ENCODE data around the gene PLPPR1. TPM values are rescaled to one million over a fixed set of nuclear protein-coding genes. Genes with fewer than 3 reads are reported as not detected.

PLPPR1 gene
- total RNA-seq, 6 experiments from 2014 or later, result 1.4 to 5.4 (median 1.8) TPM

DNA sequence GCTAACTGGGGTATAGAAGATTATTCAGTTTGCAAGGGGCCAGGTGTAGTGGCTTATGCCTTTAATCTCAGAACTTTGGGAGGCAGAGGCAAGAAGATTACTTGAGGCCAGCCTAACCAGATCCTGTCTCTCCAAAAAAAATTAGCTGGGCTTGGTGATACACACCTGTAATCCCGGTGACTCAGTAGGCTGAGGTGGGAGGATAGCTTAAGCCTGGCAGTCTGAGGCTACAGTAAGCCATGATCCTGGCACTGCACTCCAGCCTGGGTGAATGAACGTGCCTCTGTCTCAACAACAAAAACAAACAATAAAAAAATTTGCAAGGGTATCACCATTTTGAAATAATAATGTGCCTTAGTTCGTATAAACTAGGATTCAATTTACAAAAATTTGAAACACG is 305.0 kb downstream of the PLPPR1 start:
- DNase-seq, result peak in 1 of 3 donors; percentile 37
- peak; percentile 54 to 87 (median 64) for ATAC-seq

DNA sequence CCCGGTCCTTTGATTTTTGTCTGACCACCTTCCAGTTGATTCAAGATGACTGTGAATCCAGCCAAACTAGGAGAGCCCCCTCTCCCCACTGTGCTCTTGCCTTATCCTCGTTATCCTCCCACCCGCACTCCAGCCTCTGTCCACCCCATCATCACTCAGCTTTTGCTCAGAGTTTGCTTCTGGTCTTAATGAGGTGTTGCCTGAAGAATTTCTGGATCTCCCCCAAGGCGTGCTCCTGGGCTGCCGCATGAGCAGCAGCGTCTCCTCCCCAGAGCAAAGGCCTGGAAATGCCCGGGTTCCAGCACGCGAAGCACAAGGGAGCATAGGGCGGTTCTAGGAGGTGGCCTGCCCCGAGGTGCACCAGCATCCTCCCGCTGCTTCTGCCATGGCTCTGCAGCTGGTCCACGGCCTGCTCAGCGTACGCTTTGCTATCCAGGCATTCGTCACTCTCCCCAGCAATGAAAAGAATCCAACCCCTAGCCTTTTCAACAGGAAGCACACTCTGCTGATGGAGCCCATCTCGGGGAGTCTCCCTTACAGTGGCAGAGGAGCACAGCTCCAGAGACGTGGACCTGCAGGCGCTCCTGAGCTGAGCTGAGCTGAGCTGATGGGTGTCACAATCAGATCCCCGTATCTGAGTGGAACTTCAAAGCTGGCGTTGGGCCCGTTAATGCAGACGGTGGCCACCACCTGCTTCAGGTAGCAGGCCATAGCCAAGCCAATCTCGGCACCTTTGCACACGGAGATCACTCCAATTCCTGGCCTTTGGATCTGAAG is 305.6 kb downstream of the PLPPR1 start:
- ATAC-seq (peak; percentile 5 to 49 (median 22)), DNase-seq (peak in 1 of 3 donors; percentile 25)
- WGBS (ENCODE audit: insufficient coverage, low coverage, low lambda C conversion rate, missing lambda C conversion rate), result 79% methylated on average over 9 of the region's 25 CpGs
- Histone ChIP-seq H3K36me3 (no peaks in the 10 kb centered on the region), H3K27ac (peak overlapping the region in 1 of 3 donors; percentile 23), H3K4me1 (peaks cover 0 to 27% (median 13%) of the 10 kb centered on the region in 4 donors), H3K4me3 (no peak overlapping the region), H3K27me3 (no peaks in the 10 kb centered on the region), H3K9me3 (no peaks in the 10 kb centered on the region)
- intact Hi-C loops (cut with DNase I), result no loop called here
- TF ChIP-seq, protein P1, sequence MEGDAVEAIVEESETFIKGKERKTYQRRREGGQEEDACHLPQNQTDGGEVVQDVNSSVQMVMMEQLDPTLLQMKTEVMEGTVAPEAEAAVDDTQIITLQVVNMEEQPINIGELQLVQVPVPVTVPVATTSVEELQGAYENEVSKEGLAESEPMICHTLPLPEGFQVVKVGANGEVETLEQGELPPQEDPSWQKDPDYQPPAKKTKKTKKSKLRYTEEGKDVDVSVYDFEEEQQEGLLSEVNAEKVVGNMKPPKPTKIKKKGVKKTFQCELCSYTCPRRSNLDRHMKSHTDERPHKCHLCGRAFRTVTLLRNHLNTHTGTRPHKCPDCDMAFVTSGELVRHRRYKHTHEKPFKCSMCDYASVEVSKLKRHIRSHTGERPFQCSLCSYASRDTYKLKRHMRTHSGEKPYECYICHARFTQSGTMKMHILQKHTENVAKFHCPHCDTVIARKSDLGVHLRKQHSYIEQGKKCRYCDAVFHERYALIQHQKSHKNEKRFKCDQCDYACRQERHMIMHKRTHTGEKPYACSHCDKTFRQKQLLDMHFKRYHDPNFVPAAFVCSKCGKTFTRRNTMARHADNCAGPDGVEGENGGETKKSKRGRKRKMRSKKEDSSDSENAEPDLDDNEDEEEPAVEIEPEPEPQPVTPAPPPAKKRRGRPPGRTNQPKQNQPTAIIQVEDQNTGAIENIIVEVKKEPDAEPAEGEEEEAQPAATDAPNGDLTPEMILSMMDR (IDR thresholded peaks at IDR 0.05), result no peak
- TF ChIP-seq POLR2A (IDR thresholded peaks at IDR 0.05), result no peak

More for the DNA sequence above, 305.0 kb downstream of the PLPPR1 start:
- no peak for TF ChIP-seq POLR2A (IDR thresholded peaks at IDR 0.05)
- 58% methylated on average over 4 of the region's 4 CpGs for WGBS (ENCODE audit: insufficient coverage, low coverage, low lambda C conversion rate, missing lambda C conversion rate)
- intact Hi-C loops (cut with DNase I), result no loop called here
- H3K4me3 ChIP-seq, result no peak overlapping the region
- H3K9me3 ChIP-seq, result no peaks in the 10 kb centered on the region
- peaks cover 0 to 33% (median 15%) of the 10 kb centered on the region in 4 donors for H3K4me1 ChIP-seq
- no peaks in the 10 kb centered on the region for H3K36me3 ChIP-seq
- peak overlapping the region in 2 of 3 donors; percentile 61 to 68 for H3K27ac ChIP-seq
- H3K27me3 ChIP-seq, result no peaks in the 10 kb centered on the region

DNA sequence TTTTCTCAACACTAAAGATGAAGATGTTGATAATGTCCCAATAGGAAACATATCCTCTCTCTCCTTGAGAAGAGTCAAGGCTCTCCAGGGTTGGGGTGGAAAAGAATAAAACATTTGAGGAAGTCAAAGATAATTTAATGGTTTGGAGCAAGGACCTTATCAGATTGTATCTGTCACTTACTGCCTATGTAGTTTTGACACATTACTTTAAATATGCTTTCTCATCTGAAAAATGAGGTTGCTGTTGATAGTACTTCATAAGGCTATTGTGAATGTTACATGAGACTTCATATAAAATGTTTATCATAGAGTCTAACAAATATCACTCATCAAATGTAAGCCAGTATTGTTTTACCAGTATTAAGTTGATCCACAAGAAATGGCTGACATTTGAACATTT is 307.6 kb downstream of the PLPPR1 start:
- no peak for TF ChIP-seq POLR2A (IDR thresholded peaks at IDR 0.05)
- TF ChIP-seq, protein P1 (IDR thresholded peaks at IDR 0.05), result no peak
- intact Hi-C loops (cut with DNase I), result no loop called here
- DNase-seq (no peak), ATAC-seq (no peak)
- Histone ChIP-seq H3K27ac (no peak overlapping the region), H3K9me3 (no peaks in the 10 kb centered on the region), H3K36me3 (no peaks in the 10 kb centered on the region), H3K4me1 (peaks cover 0 to 22% (median 11%) of the 10 kb centered on the region in 4 donors), H3K4me3 (no peak overlapping the region), H3K27me3 (no peaks in the 10 kb centered on the region)

DNA sequence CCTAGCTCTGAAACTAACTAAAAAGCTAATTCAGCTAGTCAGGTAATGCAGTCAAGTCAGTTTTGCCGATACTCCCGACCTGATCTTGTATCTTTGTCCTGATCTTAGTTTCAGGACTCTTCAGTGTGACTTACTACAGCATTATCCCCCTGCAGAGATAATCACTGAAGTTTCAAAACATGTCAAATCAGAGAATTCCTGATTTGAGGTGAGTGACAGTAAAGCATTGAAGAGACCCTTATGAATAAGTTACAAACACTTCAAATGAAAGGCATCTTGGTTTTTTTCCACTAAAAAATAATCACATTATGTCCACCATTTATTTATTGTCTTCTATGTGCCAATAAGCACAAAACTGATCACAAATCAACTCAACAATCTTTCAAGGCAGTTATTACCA is 308.7 kb downstream of the PLPPR1 start:
- Histone ChIP-seq H3K9me3 (no peaks in the 10 kb centered on the region), H3K36me3 (no peaks in the 10 kb centered on the region), H3K4me1 (peaks cover 0 to 23% (median 5%) of the 10 kb centered on the region in 4 donors), H3K4me3 (no peak overlapping the region), H3K27ac (no peak overlapping the region), H3K27me3 (no peaks in the 10 kb centered on the region)
- ATAC-seq (no peak), DNase-seq (no peak)
- intact Hi-C loops (cut with DNase I), result no loop called here
- WGBS (ENCODE audit: insufficient coverage, low coverage, low lambda C conversion rate, missing lambda C conversion rate), result 96% methylated on average over 2 of the region's 2 CpGs
- TF ChIP-seq, protein P1 (IDR thresholded peaks at IDR 0.05), result no peak
- no peak for TF ChIP-seq POLR2A (IDR thresholded peaks at IDR 0.05)

DNA sequence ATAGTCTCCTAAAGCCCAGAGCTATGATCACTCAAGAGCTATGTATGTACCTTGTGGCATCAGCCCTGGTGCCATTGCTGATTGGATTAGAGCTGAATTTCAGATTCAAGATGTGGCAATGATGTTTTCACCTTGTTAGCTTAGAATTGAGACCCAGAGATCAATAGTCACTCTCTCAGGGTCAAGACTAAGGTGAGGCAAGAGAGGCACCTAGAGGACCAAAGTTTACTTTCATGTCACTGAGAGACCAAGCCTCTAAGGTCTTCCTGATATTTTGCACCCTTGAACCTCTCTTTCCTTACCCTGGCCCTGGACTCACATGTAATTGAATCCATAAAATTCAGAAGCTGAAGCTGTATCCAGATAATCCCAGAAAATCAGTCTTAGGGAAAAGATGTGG is 313.4 kb downstream of the PLPPR1 start:
- intact Hi-C loops (cut with DNase I), result no loop called here
- Histone ChIP-seq H3K27ac (peak overlapping the region in 1 of 3 donors; percentile 39), H3K4me1 (peaks cover 0 to 10% (median 4%) of the 10 kb centered on the region in 4 donors), H3K36me3 (no peaks in the 10 kb centered on the region), H3K4me3 (no peak overlapping the region), H3K27me3 (no peaks in the 10 kb centered on the region), H3K9me3 (no peaks in the 10 kb centered on the region)
- DNase-seq (no peak), ATAC-seq (peak in 3 of 4 donors; percentile 35 to 74 (median 36))
- TF ChIP-seq POLR2A (IDR thresholded peaks at IDR 0.05), result no peak
- TF ChIP-seq, protein P1 (IDR thresholded peaks at IDR 0.05), result peak in 1 of 4 donors; percentile 15
